ENCODE measurements around the gene UNKL.

UNKL gene

GRCh38 chr16:1428511-1428910 lies 14.0 kb upstream of the UNKL start:
- H3K9ac ChIP-seq (ENCODE audit: low read length) = peak overlapping the region; percentile 8
- DNase-seq (ENCODE audit: low read depth) = peak; percentile 51
- no peaks in the 10 kb centered on the region for H3K4me1 ChIP-seq (ENCODE audit: control insufficient read depth, insufficient read depth, low read length)
- no peak overlapping the region for H3K4me3 ChIP-seq (ENCODE audit: low read length)
- no peaks in the 10 kb centered on the region for H3K27me3 ChIP-seq (replicated peaks; ENCODE audit: control insufficient read depth, insufficient read depth, low read length)
- H3K9me3 ChIP-seq (ENCODE audit: control insufficient read depth, low read length) = no peaks in the 10 kb centered on the region
- H3K36me3 ChIP-seq (ENCODE audit: control insufficient read depth, insufficient read depth, low read length, severe bottlenecking) = no peaks in the 10 kb centered on the region

- no peaks in the 10 kb centered on the region for H3K36me3 ChIP-seq (ENCODE audit: control insufficient read depth, insufficient read depth, low read length, severe bottlenecking)
- no peak overlapping the region for H3K4me3 ChIP-seq (ENCODE audit: low read length)
- H3K27me3 ChIP-seq (replicated peaks; ENCODE audit: control insufficient read depth, insufficient read depth, low read length) = no peaks in the 10 kb centered on the region
- no peak overlapping the region for H3K9ac ChIP-seq (ENCODE audit: low read length)
- no peaks in the 10 kb centered on the region for H3K9me3 ChIP-seq (ENCODE audit: control insufficient read depth, low read length)
- no peak for DNase-seq (ENCODE audit: low read depth)
- no peaks in the 10 kb centered on the region for H3K4me1 ChIP-seq (ENCODE audit: control insufficient read depth, insufficient read depth, low read length)
These were observed 13.3 kb upstream of the UNKL start for GRCh38 chr16:1427473-1428461.

- no peak overlapping the region for H3K4me3 ChIP-seq (ENCODE audit: low read length)
- no peak for DNase-seq (ENCODE audit: low read depth)
These were observed 12.4 kb upstream of the UNKL start for GRCh38 chr16:1426734-1427471.

GRCh38 chr16:1425616-1426370 lies 11.3 kb upstream of the UNKL start:
- no peak for DNase-seq (ENCODE audit: low read depth)
- Histone ChIP-seq H3K27me3 (replicated peaks; ENCODE audit: control insufficient read depth, insufficient read depth, low read length) (no peaks in the 10 kb centered on the region), H3K9me3 (ENCODE audit: control insufficient read depth, low read length) (no peaks in the 10 kb centered on the region), H3K4me1 (ENCODE audit: control insufficient read depth, insufficient read depth, low read length) (no peaks in the 10 kb centered on the region), H3K4me3 (ENCODE audit: low read length) (no peak overlapping the region), H3K9ac (ENCODE audit: low read length) (no peak overlapping the region), H3K36me3 (ENCODE audit: control insufficient read depth, insufficient read depth, low read length, severe bottlenecking) (no peaks in the 10 kb centered on the region)

More at GRCh38 chr16:1426734-1427471, 12.4 kb upstream of the UNKL start:
- H3K4me1 ChIP-seq (ENCODE audit: control insufficient read depth, insufficient read depth, low read length) = no peaks in the 10 kb centered on the region
- no peaks in the 10 kb centered on the region for H3K27me3 ChIP-seq (replicated peaks; ENCODE audit: control insufficient read depth, insufficient read depth, low read length)
- no peaks in the 10 kb centered on the region for H3K36me3 ChIP-seq (ENCODE audit: control insufficient read depth, insufficient read depth, low read length, severe bottlenecking)
- no peak overlapping the region for H3K9ac ChIP-seq (ENCODE audit: low read length)
- no peaks in the 10 kb centered on the region for H3K9me3 ChIP-seq (ENCODE audit: control insufficient read depth, low read length)

- H3K9ac ChIP-seq (ENCODE audit: low read length) = no peak overlapping the region
- H3K4me1 ChIP-seq (ENCODE audit: control insufficient read depth, insufficient read depth, low read length) = peaks cover 6% of the 10 kb centered on the region
- H3K36me3 ChIP-seq (ENCODE audit: control insufficient read depth, insufficient read depth, low read length, severe bottlenecking) = no peaks in the 10 kb centered on the region
- no peaks in the 10 kb centered on the region for H3K9me3 ChIP-seq (ENCODE audit: control insufficient read depth, low read length)
- no peak overlapping the region for H3K4me3 ChIP-seq (ENCODE audit: low read length)
- DNase-seq (ENCODE audit: low read depth) = no peak
- no peaks in the 10 kb centered on the region for H3K27me3 ChIP-seq (replicated peaks; ENCODE audit: control insufficient read depth, insufficient read depth, low read length)
These were observed 9.5 kb upstream of the UNKL start for GRCh38 chr16:1424028-1424427.

- H3K4me1 ChIP-seq (ENCODE audit: control insufficient read depth, insufficient read depth, low read length) = peaks cover 10% of the 10 kb centered on the region
- H3K4me3 ChIP-seq (ENCODE audit: low read length) = no peak overlapping the region
- no peaks in the 10 kb centered on the region for H3K36me3 ChIP-seq (ENCODE audit: control insufficient read depth, insufficient read depth, low read length, severe bottlenecking)
- H3K9me3 ChIP-seq (ENCODE audit: control insufficient read depth, low read length) = no peaks in the 10 kb centered on the region
- H3K9ac ChIP-seq (ENCODE audit: low read length) = no peak overlapping the region
- DNase-seq (ENCODE audit: low read depth) = no peak
- no peaks in the 10 kb centered on the region for H3K27me3 ChIP-seq (replicated peaks; ENCODE audit: control insufficient read depth, insufficient read depth, low read length)
These were observed 7.6 kb upstream of the UNKL start for GRCh38 chr16:1422076-1422475.

GRCh38 chr16:1420111-1420539 lies 5.6 kb upstream of the UNKL start:
- Histone ChIP-seq H3K9ac (ENCODE audit: low read length) (peak overlapping the region; percentile 93), H3K27me3 (replicated peaks; ENCODE audit: control insufficient read depth, insufficient read depth, low read length) (no peaks in the 10 kb centered on the region), H3K4me1 (ENCODE audit: control insufficient read depth, insufficient read depth, low read length) (peaks cover 10% of the 10 kb centered on the region), H3K9me3 (ENCODE audit: control insufficient read depth, low read length) (no peaks in the 10 kb centered on the region), H3K36me3 (ENCODE audit: control insufficient read depth, insufficient read depth, low read length, severe bottlenecking) (no peaks in the 10 kb centered on the region), H3K4me3 (ENCODE audit: low read length) (peak overlapping the region; percentile 97)
- peak; percentile 26 for DNase-seq (ENCODE audit: low read depth)

- Histone ChIP-seq H3K4me1 (ENCODE audit: control insufficient read depth, insufficient read depth, low read length) (peaks cover 14% of the 10 kb centered on the region), H3K9ac (ENCODE audit: low read length) (no peak overlapping the region), H3K9me3 (ENCODE audit: control insufficient read depth, low read length) (no peaks in the 10 kb centered on the region), H3K27me3 (replicated peaks; ENCODE audit: control insufficient read depth, insufficient read depth, low read length) (no peaks in the 10 kb centered on the region), H3K4me3 (ENCODE audit: low read length) (no peak overlapping the region), H3K36me3 (ENCODE audit: control insufficient read depth, insufficient read depth, low read length, severe bottlenecking) (no peaks in the 10 kb centered on the region)
- no peak for DNase-seq (ENCODE audit: low read depth)
These were observed 2.0 kb upstream of the UNKL start for GRCh38 chr16:1416521-1416941.

GRCh38 chr16:1413684-1414531 lies 596 bp downstream of the UNKL start:
- peaks cover 5% of the 10 kb centered on the region for H3K36me3 ChIP-seq (ENCODE audit: control insufficient read depth, insufficient read depth, low read length, severe bottlenecking)
- peaks cover 8% of the 10 kb centered on the region for H3K4me1 ChIP-seq (ENCODE audit: control insufficient read depth, insufficient read depth, low read length)
- H3K4me3 ChIP-seq (ENCODE audit: low read length) = peak overlapping the region; percentile 88
- H3K27me3 ChIP-seq (replicated peaks; ENCODE audit: control insufficient read depth, insufficient read depth, low read length) = no peaks in the 10 kb centered on the region
- H3K9me3 ChIP-seq (ENCODE audit: control insufficient read depth, low read length) = no peaks in the 10 kb centered on the region
- H3K9ac ChIP-seq (ENCODE audit: low read length) = peak overlapping the region; percentile 92
- DNase-seq (ENCODE audit: low read depth) = peak; percentile 75

- H3K36me3 ChIP-seq (ENCODE audit: control insufficient read depth, insufficient read depth, low read length, severe bottlenecking) = peaks cover 5% of the 10 kb centered on the region
- H3K4me3 ChIP-seq (ENCODE audit: low read length) = no peak overlapping the region
- no peaks in the 10 kb centered on the region for H3K27me3 ChIP-seq (replicated peaks; ENCODE audit: control insufficient read depth, insufficient read depth, low read length)
These were observed 1.7 kb downstream of the UNKL start for GRCh38 chr16:1412847-1413246.

More at GRCh38 chr16:1412847-1413246, 1.7 kb downstream of the UNKL start:
- H3K4me1 ChIP-seq (ENCODE audit: control insufficient read depth, insufficient read depth, low read length) = peaks cover 10% of the 10 kb centered on the region
- H3K9me3 ChIP-seq (ENCODE audit: control insufficient read depth, low read length) = no peaks in the 10 kb centered on the region
- no peak for DNase-seq (ENCODE audit: low read depth)
- no peak overlapping the region for H3K9ac ChIP-seq (ENCODE audit: low read length)
